ENCODE measurements around the gene ATP6V0C.

DNA sequence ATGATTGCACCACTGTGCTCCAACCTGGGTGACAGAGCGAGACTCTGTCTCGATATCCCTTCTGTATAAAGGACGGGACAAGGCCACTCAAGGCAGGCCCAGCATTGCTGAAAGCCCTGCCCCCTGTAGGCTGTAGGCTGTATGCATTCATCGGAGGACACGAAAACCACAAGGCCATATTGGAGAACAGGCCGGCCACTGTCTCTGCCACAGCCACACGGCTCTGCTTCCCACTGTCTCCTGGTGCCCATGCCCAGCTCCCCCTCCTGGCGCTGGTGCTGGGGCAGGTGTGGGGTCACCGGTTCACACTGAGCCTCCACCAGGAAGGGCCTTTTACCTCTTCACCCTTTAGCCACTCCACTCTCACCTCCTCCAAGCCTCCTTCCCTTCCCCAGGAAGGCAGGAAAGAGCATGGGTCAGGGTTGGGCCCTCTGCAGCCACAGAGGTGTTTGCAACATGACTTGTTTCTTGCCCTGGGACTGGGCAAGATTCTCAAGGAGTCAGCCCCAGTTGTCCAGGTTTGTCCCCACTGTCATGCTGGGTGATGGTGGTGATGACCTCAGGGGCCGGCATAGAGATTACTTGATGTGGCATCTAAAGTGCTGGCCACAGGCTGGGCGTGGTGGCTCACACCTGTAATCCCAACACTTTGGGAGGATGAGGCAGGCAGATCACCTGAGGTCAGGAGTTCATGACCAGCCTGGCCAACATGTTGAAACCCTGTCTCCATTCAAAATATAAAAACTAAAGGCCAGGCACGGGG is 47.9 kb upstream of the ATP6V0C start:
- TF ChIP-seq, protein P1, sequence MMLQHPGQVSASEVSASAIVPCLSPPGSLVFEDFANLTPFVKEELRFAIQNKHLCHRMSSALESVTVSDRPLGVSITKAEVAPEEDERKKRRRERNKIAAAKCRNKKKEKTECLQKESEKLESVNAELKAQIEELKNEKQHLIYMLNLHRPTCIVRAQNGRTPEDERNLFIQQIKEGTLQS (IDR thresholded peaks at IDR 0.05): no peak
- TF ChIP-seq, protein P2, sequence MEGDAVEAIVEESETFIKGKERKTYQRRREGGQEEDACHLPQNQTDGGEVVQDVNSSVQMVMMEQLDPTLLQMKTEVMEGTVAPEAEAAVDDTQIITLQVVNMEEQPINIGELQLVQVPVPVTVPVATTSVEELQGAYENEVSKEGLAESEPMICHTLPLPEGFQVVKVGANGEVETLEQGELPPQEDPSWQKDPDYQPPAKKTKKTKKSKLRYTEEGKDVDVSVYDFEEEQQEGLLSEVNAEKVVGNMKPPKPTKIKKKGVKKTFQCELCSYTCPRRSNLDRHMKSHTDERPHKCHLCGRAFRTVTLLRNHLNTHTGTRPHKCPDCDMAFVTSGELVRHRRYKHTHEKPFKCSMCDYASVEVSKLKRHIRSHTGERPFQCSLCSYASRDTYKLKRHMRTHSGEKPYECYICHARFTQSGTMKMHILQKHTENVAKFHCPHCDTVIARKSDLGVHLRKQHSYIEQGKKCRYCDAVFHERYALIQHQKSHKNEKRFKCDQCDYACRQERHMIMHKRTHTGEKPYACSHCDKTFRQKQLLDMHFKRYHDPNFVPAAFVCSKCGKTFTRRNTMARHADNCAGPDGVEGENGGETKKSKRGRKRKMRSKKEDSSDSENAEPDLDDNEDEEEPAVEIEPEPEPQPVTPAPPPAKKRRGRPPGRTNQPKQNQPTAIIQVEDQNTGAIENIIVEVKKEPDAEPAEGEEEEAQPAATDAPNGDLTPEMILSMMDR (IDR thresholded peaks at IDR 0.05; ENCODE audit: low read depth, low read length, missing input control): no peak
- TF ChIP-seq JUND (IDR thresholded peaks at IDR 0.05) (no peak), GABPA (IDR thresholded peaks at IDR 0.05 in 1 of 2, conservative IDR thresholded peaks at IDR 0.05 in 1 of 2) (no peak), RAD21 (IDR thresholded peaks at IDR 0.05) (no peak), TAF1 (conservative IDR thresholded peaks at IDR 0.05) (no peak), SP1 (IDR thresholded peaks at IDR 0.05) (no peak), HNF4G (IDR thresholded peaks at IDR 0.05) (no peak), RXRA (IDR thresholded peaks at IDR 0.05) (no peak), YY1 (IDR thresholded peaks at IDR 0.05) (no peak), NR2F2 (IDR thresholded peaks at IDR 0.05) (no peak)
- TF ChIP-seq, protein P3, sequence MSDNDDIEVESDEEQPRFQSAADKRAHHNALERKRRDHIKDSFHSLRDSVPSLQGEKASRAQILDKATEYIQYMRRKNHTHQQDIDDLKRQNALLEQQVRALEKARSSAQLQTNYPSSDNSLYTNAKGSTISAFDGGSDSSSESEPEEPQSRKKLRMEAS (IDR thresholded peaks at IDR 0.05): no peak
- TF ChIP-seq, protein P4, sequence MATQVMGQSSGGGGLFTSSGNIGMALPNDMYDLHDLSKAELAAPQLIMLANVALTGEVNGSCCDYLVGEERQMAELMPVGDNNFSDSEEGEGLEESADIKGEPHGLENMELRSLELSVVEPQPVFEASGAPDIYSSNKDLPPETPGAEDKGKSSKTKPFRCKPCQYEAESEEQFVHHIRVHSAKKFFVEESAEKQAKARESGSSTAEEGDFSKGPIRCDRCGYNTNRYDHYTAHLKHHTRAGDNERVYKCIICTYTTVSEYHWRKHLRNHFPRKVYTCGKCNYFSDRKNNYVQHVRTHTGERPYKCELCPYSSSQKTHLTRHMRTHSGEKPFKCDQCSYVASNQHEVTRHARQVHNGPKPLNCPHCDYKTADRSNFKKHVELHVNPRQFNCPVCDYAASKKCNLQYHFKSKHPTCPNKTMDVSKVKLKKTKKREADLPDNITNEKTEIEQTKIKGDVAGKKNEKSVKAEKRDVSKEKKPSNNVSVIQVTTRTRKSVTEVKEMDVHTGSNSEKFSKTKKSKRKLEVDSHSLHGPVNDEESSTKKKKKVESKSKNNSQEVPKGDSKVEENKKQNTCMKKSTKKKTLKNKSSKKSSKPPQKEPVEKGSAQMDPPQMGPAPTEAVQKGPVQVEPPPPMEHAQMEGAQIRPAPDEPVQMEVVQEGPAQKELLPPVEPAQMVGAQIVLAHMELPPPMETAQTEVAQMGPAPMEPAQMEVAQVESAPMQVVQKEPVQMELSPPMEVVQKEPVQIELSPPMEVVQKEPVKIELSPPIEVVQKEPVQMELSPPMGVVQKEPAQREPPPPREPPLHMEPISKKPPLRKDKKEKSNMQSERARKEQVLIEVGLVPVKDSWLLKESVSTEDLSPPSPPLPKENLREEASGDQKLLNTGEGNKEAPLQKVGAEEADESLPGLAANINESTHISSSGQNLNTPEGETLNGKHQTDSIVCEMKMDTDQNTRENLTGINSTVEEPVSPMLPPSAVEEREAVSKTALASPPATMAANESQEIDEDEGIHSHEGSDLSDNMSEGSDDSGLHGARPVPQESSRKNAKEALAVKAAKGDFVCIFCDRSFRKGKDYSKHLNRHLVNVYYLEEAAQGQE (IDR thresholded peaks at IDR 0.05): no peak

All from liver (tissue), 3 donors.